SK-N-SH (cell line): ENCODE results near the gene TMEM72. TPM values are rescaled to one million over a fixed set of nuclear protein-coding genes. Genes with fewer than 3 reads are reported as not detected.

Source experiments
- CTCF ChIA-PET: fragments of 300-600, 350-600 bp; formaldehyde crosslinking; extraction: SDS; loops from one replicate; lab custom pipeline; 2021; lab: Yijun Ruan, JAX
- POLR2A ChIA-PET: fragments of 350-600 bp; sonication (Branson Sonifier 250); formaldehyde crosslinking; extraction: SDS; loops from one replicate; lab custom pipeline; 2020; ENCODE audit warnings: antibody characterized with exemption, inconsistent platforms; lab: Yijun Ruan, JAX
- DNase-seq: peaks from one replicate; pipeline ENCODE4 v3.0.0; 2012
- H2AFZ ChIP-seq: fragments of 200-600 bp; sonication (generic); 2 replicates; pipeline ENCODE4 v1.8.1; 2016; ENCODE audit warnings: antibody characterized with exemption, mild to moderate bottlenecking, low read depth
- H3F3A ChIP-seq: fragments of 200-600 bp; sonication (generic); replicated peaks from 2 replicates; pipeline ENCODE3; 2016; ENCODE audit warnings: antibody characterized with exemption, mild to moderate bottlenecking; ENCODE audit not compliant: insufficient read depth
- H3K27ac ChIP-seq, 2 experiments: fragments of 200-500 bp in 1 of 2; fragments of 200-600 bp in 1 of 2; sonication (Bioruptor generic) in 1 of 2; sonication (generic), shearing (Covaris generic) in 1 of 2; 2 replicates each; pipeline versions ENCODE4 v1.5.1 to v1.6.1; 2014 to 2016; ENCODE audit warnings: low read depth in 2 of 2, inconsistent platforms in 1 of 2, low read length in 1 of 2, mild to moderate bottlenecking in 1 of 2, mixed read lengths in 1 of 2
- H3K27me3 ChIP-seq: fragments of 200-600 bp; sonication (generic), shearing (Covaris generic); 2 replicates; pipeline ENCODE4 v1.6.1; 2016; ENCODE audit warnings: mixed run types; ENCODE audit not compliant: insufficient read depth
- H3K36me3 ChIP-seq, 2 experiments: fragments of 200-500 bp in 1 of 2; fragments of 200-600 bp in 1 of 2; sonication (Bioruptor generic) in 1 of 2; sonication (generic) in 1 of 2; replicated peaks in 1 of 2; 2 replicates each; pipeline versions ENCODE3 to v1.5.1; 2014 to 2016; ENCODE audit warnings: low read length in 1 of 2, mild to moderate bottlenecking in 1 of 2; ENCODE audit not compliant: insufficient read depth in 2 of 2, control insufficient read depth in 1 of 2
- H3K4me1 ChIP-seq, 2 experiments: fragments of 200-500 bp in 1 of 2; fragments of 200-600 bp in 1 of 2; sonication (Bioruptor generic) in 1 of 2; sonication (generic), shearing (Covaris generic) in 1 of 2; 2 replicates each; pipeline versions ENCODE4 v1.5.1 to v1.6.1; 2014 to 2016; ENCODE audit warnings: low read depth in 1 of 2, low read length in 1 of 2, mixed run types in 1 of 2; ENCODE audit not compliant: insufficient read depth in 2 of 2, control insufficient read depth in 1 of 2
- H3K4me2 ChIP-seq: fragments of 200-600 bp; sonication (generic), shearing (Covaris generic); 2 replicates; pipeline ENCODE4 v1.6.1; 2017; ENCODE audit warnings: mixed run types
- H3K4me3 ChIP-seq, 2 experiments: fragments of 200-500 bp in 1 of 2; fragments of 200-600 bp in 1 of 2; sonication (Bioruptor generic) in 1 of 2; sonication (generic), shearing (Covaris generic) in 1 of 2; 2 replicates each; pipeline versions ENCODE4 v1.5.1 to v1.8.1; 2014 to 2016; ENCODE audit warnings: low read depth in 2 of 2, inconsistent platforms in 1 of 2, low read length in 1 of 2, mild to moderate bottlenecking in 1 of 2, mixed read lengths in 1 of 2, moderate library complexity in 1 of 2
- H3K79me2 ChIP-seq: fragments of 200-600 bp; sonication (generic); 2 replicates; pipeline ENCODE4 v1.8.1; 2017; ENCODE audit warnings: mild to moderate bottlenecking; ENCODE audit not compliant: insufficient read depth
- H3K9ac ChIP-seq: fragments of 200-600 bp; sonication (generic); 2 replicates; pipeline ENCODE4 v1.6.1; 2017; ENCODE audit warnings: mixed run types
- H3K9me2 ChIP-seq: fragments of 200-600 bp; sonication (generic); 2 replicates; pipeline ENCODE4 v1.6.1; 2017; ENCODE audit warnings: mixed run types
- H3K9me3 ChIP-seq: fragments of 200-600 bp; sonication (generic); 2 replicates; pipeline ENCODE4 v1.6.1; 2017; ENCODE audit warnings: mixed run types, mild to moderate bottlenecking, moderate library complexity
- H4K20me1 ChIP-seq: fragments of 200-600 bp; sonication (generic); 2 replicates; pipeline ENCODE4 v1.6.1; 2017; ENCODE audit warnings: mild to moderate bottlenecking, mixed run types; ENCODE audit not compliant: insufficient read depth
- ELF1 ChIP-seq: IDR thresholded peaks from 2 replicates; pipeline ENCODE4 v1.4.0; 2012
- EP300 ChIP-seq, 2 experiments: IDR thresholded peaks; 2 replicates each; pipeline versions ENCODE4 v1.4.0 to v1.6.1; 2012; ENCODE audit warnings: borderline replicate concordance in 1 of 2, low read depth in 1 of 2, low read length in 1 of 2
- FOSL2 ChIP-seq: IDR thresholded peaks from 2 replicates; pipeline ENCODE4 v1.4.0; 2012; ENCODE audit warnings: low read depth, mild to moderate bottlenecking, moderate library complexity, borderline replicate concordance
- FOXJ3 ChIP-seq: sonication (generic); formaldehyde crosslinking; IDR thresholded peaks from 2 replicates; pipeline ENCODE4 v1.5.1; 2020; ENCODE audit warnings: mild to moderate bottlenecking, missing genetic modification reagents
- FOXM1 ChIP-seq: IDR thresholded peaks from 2 replicates; pipeline ENCODE4 v1.4.0; 2012; ENCODE audit warnings: low read depth, mild to moderate bottlenecking
- GABPA ChIP-seq: IDR thresholded peaks from 2 replicates; pipeline ENCODE4 v1.4.0; 2012; ENCODE audit warnings: low read depth, mild to moderate bottlenecking
- GATA2 ChIP-seq: sonication (generic); formaldehyde crosslinking; IDR thresholded peaks from 2 replicates; pipeline ENCODE4 v1.5.0; 2020; ENCODE audit warnings: mild to moderate bottlenecking, missing genetic modification reagents
- MEF2A ChIP-seq: IDR thresholded peaks from 2 replicates; pipeline ENCODE4 v1.4.0; 2012; ENCODE audit warnings: low read depth, borderline replicate concordance
- NFIC ChIP-seq: IDR thresholded peaks from 2 replicates; pipeline ENCODE4 v1.4.0; 2012; ENCODE audit warnings: borderline replicate concordance
- NRF1 ChIP-seq: IDR thresholded peaks from 2 replicates; pipeline ENCODE4 v1.6.1; 2012; ENCODE audit warnings: low read depth, mild to moderate bottlenecking, low read length
- POLR2AphosphoS5 ChIP-seq: IDR thresholded peaks from 2 replicates; pipeline ENCODE4 v1.6.1; 2012; ENCODE audit warnings: low read depth, low read length
- RCOR1 ChIP-seq: fragments of 150-350 bp; IDR thresholded peaks from 2 replicates; pipeline ENCODE4 v1.6.1; 2017; ENCODE audit warnings: antibody characterized with exemption, low read length
- RFX5 ChIP-seq: IDR thresholded peaks from 2 replicates; pipeline ENCODE4 v1.6.1; 2012; ENCODE audit warnings: mild to moderate bottlenecking, improper control_type of control experiment, low read length
- SMC3 ChIP-seq: IDR thresholded peaks from 2 replicates; pipeline ENCODE4 v1.6.1; 2012; ENCODE audit warnings: low read depth, low read length, improper control_type of control experiment
- TAF1 ChIP-seq: IDR thresholded peaks from 2 replicates; pipeline ENCODE4 v1.6.1; 2012; ENCODE audit warnings: low read depth, mild to moderate bottlenecking, low read length, moderate library complexity, borderline replicate concordance
- TCF12 ChIP-seq: IDR thresholded peaks from 2 replicates; pipeline ENCODE4 v1.4.0; 2012
- TEAD4 ChIP-seq: IDR thresholded peaks from 2 replicates; pipeline ENCODE4 v1.4.0; 2012; ENCODE audit warnings: mild to moderate bottlenecking, borderline replicate concordance; ENCODE audit not compliant: insufficient read depth
- YY1 ChIP-seq: IDR thresholded peaks from 2 replicates; pipeline ENCODE4 v1.4.0; 2012; ENCODE audit warnings: low read depth, mild to moderate bottlenecking
- WGBS: methylation state at CpG from one replicate; pipeline ENCODE4 v1.1.6; 2017; ENCODE audit warnings: low lambda C conversion rate; 5-methylcytosine and 5-hydroxymethylcytosine counted together
- polyA plus RNA-seq, 3 experiments: library from polyadenylated mRNA; depleted of rRNA; stranded (reverse); fragments of >200 nt; gene quantifications; 2 replicates each; pipeline ENCODE4 v1.2.3, GENCODE V29; 2012
- TF ChIP-seq, protein P1 (sequence below): IDR thresholded peaks from 2 replicates; pipeline ENCODE4 v1.4.0; 2012; ENCODE audit warnings: low read depth, borderline replicate concordance
- TF ChIP-seq, protein P2 (sequence below): fragments of 150-350 bp; IDR thresholded peaks from 2 replicates; pipeline ENCODE4 v1.6.1; 2017; ENCODE audit warnings: antibody characterized with exemption, low read length, low read depth, borderline replicate concordance
- TF ChIP-seq, protein P3 (sequence below): IDR thresholded peaks from 2 replicates; pipeline ENCODE4 v1.4.0; 2012; ENCODE audit warnings: low read depth

TMEM72 gene
- polyA plus RNA-seq, 1 of the 3 experiments (the other 2 are of a cell fraction), result not detected

DNA sequence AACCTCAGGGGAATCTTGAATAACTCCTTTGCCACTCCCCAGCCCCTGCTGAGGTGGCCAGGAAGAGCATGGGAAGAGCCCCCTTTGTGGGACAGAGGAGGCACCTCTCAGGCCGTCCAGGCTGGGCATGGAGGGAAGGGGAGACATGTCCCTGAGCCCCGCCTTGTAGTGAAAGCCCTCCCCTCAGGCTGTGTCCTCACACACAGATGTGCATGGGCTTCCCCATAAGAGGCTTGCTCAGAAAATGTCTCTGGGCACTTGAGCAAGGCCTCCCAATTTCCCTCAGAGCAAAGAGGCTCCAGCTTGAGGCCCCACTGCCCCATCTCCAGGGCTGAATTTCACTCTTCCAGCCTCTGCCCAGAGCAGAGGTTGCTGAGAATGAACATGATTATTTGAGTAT lies 3.8 kb downstream of the TMEM72 start (continued):
- no peak for TF ChIP-seq GATA2 (CRISPR knock-in tag)

DNA sequence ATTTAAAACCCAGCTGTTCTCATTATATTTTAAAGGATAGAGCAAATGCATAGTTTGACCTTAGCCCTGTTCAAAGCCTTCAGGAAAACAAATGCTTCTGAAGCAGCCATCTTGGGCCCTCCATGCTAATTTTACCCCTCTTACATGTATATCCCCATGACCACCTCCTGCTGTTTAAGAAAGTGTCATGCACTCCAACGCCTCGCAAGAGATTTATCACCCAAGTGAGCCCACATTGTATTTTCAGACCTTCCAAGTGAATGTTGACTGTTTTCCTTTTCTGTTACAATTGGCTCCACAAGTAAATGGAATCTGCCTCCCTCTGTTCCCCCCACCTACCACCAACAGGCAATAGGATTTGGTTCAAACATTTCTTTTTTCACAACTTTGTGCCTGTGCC lies 5.3 kb downstream of the TMEM72 start:
- no peak overlapping the region for H3K27ac ChIP-seq
- H4K20me1 ChIP-seq, result no peaks in the 10 kb centered on the region
- peaks cover 0 to 6% of the 10 kb centered on the region in 2 experiments; a peak in 1 of 4 replicates for H3K4me1 ChIP-seq
- H3K4me3 ChIP-seq, result no peak overlapping the region
- POLR2A ChIA-PET, result no interaction called here
- no peak overlapping the region for H3K4me2 ChIP-seq
- H3K9me2 ChIP-seq, result no peaks in the 10 kb centered on the region
- no peaks in the 10 kb centered on the region for H3K36me3 ChIP-seq
- no peaks in the 10 kb centered on the region for H3K79me2 ChIP-seq
- no peak overlapping the region for H3K9ac ChIP-seq
- no peaks in the 10 kb centered on the region for H3K9me3 ChIP-seq
- TF ChIP-seq TEAD4 (no peak), RFX5 (no peak), FOXM1 (no peak), POLR2AphosphoS5 (no peak), YY1 (no peak), EP300 (IDR thresholded peaks at IDR 0.05; ENCODE audit: borderline replicate concordance in 1 of 2, low read depth in 1 of 2, low read length in 1 of 2) (no peak), TAF1 (no peak), TCF12 (no peak), RCOR1 (no peak)
- TF ChIP-seq, protein P1, sequence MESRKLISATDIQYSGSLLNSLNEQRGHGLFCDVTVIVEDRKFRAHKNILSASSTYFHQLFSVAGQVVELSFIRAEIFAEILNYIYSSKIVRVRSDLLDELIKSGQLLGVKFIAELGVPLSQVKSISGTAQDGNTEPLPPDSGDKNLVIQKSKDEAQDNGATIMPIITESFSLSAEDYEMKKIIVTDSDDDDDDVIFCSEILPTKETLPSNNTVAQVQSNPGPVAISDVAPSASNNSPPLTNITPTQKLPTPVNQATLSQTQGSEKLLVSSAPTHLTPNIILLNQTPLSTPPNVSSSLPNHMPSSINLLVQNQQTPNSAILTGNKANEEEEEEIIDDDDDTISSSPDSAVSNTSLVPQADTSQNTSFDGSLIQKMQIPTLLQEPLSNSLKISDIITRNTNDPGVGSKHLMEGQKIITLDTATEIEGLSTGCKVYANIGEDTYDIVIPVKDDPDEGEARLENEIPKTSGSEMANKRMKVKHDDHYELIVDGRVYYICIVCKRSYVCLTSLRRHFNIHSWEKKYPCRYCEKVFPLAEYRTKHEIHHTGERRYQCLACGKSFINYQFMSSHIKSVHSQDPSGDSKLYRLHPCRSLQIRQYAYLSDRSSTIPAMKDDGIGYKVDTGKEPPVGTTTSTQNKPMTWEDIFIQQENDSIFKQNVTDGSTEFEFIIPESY, result no peak
- TF ChIP-seq, all 33 proteins: peak for 0
- Histone ChIP-seq H2AFZ (no peak overlapping the region), H3K27me3 (peaks cover 47% of the 10 kb centered on the region), H3F3A (no peaks in the 10 kb centered on the region)
- no peak for DNase-seq
- CTCF ChIA-PET, result no interaction called here
- WGBS, result 0% methylated on average over 2 of the region's 2 CpGs

DNA sequence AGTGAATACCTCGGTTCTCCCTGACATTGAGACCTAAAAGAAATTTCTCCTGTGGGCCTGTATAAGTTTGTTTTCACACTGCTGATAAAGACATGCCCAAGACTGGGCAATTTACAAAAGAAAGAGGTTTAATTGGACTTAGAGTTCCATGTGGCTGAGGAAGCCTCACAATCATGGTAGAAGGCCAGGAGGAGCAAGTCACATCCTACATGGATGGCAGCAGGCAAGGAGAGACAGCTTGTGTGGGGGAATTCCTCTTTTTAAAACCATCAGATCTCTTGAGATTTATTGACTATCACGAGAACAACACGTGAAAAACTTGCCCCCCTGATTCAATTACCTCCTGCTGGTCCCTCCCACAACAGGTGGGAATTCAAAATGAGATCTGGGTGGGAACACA lies 6.7 kb downstream of the TMEM72 start:
- WGBS, result 0% methylated on average over 3 of the region's 3 CpGs
- no peaks in the 10 kb centered on the region for H3K36me3 ChIP-seq

More for the DNA sequence above, 6.7 kb downstream of the TMEM72 start:
- H3K27ac ChIP-seq, result no peak overlapping the region
- H3K4me1 ChIP-seq, result no peaks in the 10 kb centered on the region; a peak in 1 of 4 replicates
- POLR2A ChIA-PET, result no interaction called here
- H3K79me2 ChIP-seq, result no peaks in the 10 kb centered on the region
- no peak overlapping the region for H3K4me3 ChIP-seq
- TF ChIP-seq SMC3 (no peak), MEF2A (no peak), TCF12 (no peak), GABPA (no peak), NRF1 (no peak), GATA2 (CRISPR knock-in tag) (no peak), FOXM1 (no peak), FOXJ3 (CRISPR knock-in tag) (no peak), NFIC (no peak), ELF1 (no peak), TEAD4 (no peak), FOSL2 (no peak), TAF1 (no peak)
- TF ChIP-seq, protein P2, sequence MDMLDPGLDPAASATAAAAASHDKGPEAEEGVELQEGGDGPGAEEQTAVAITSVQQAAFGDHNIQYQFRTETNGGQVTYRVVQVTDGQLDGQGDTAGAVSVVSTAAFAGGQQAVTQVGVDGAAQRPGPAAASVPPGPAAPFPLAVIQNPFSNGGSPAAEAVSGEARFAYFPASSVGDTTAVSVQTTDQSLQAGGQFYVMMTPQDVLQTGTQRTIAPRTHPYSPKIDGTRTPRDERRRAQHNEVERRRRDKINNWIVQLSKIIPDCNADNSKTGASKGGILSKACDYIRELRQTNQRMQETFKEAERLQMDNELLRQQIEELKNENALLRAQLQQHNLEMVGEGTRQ, result no peak
- TF ChIP-seq, protein P3, sequence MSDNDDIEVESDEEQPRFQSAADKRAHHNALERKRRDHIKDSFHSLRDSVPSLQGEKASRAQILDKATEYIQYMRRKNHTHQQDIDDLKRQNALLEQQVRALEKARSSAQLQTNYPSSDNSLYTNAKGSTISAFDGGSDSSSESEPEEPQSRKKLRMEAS, result no peak
- TF ChIP-seq, protein P1, result no peak
- no peak for DNase-seq
- peaks cover 40% of the 10 kb centered on the region for H3K27me3 ChIP-seq
- no peaks in the 10 kb centered on the region for H3K9me3 ChIP-seq
- no peak overlapping the region for H3K4me2 ChIP-seq
- H2AFZ ChIP-seq, result no peak overlapping the region
- H3F3A ChIP-seq, result no peaks in the 10 kb centered on the region
- H4K20me1 ChIP-seq, result no peaks in the 10 kb centered on the region
- no peak overlapping the region for H3K9ac ChIP-seq
- CTCF ChIA-PET, result interaction anchor here (1.0 to 1.2 kb wide), 2 partner anchors 10 to 14 kb away, joined by 3 to 4 read pairs; no protein-coding TSS in a partner anchor
- no peaks in the 10 kb centered on the region for H3K9me2 ChIP-seq
